Measurements from ENCODE around the gene IL36G. TPM values are rescaled to one million over a fixed set of nuclear protein-coding genes. Genes with fewer than 3 reads are reported as not detected.

The IL36G gene
- total and polyA plus RNA-seq, 2 experiments from 2014 or later: not detected

GRCh38 chr2:112960230-112960825 is 17.5 kb upstream of the IL36G start:
- Mint-ChIP-seq H3K36me3 (ENCODE audit: low read depth) (no peaks in the 10 kb centered on the region), H3K4me1 (no peaks in the 10 kb centered on the region), H3K9me3 (no peaks in the 10 kb centered on the region), H3K4me3 (no peak overlapping the region), H3K27me3 (ENCODE audit: insufficient read depth, low read depth, poor library complexity) (peaks cover 2% of the 10 kb centered on the region), H3K27ac (no peak overlapping the region)
- Histone ChIP-seq H3K4me3 (no peak overlapping the region), H3F3A (replicated peaks; ENCODE audit: low read depth) (no peaks in the 10 kb centered on the region), H3K36me3 (ENCODE audit: insufficient read depth) (no peaks in the 10 kb centered on the region), H3K9me2 (ENCODE audit: insufficient read depth) (no peaks in the 10 kb centered on the region), H3K4me1 (ENCODE audit: insufficient read depth) (peaks cover 4% of the 10 kb centered on the region; the same call in 1 of the 2 replicates), H3K27ac (ENCODE audit: low read depth) (no peak overlapping the region), H4K20me1 (replicated peaks; ENCODE audit: insufficient read depth) (no peaks in the 10 kb centered on the region), H3K79me2 (replicated peaks; ENCODE audit: insufficient read depth) (no peaks in the 10 kb centered on the region), H2AFZ (no peak overlapping the region), H3K4me2 (no peak overlapping the region), H3K27me3 (ENCODE audit: insufficient read depth) (no peaks in the 10 kb centered on the region)
- DNase-seq (ENCODE audit: low spot score) (peak; percentile 39), ATAC-seq (peak; percentile 26; the same call in 2 of the 3 replicates)
- TF ChIP-seq CTCF (conservative IDR thresholded peaks at IDR 0.05; ENCODE audit: low read depth in 2 of 2) (peak; percentile 30 to 35), ZNF462 (CRISPR knock-in tag; IDR thresholded peaks at IDR 0.05) (no peak)

All from GM23338 (cell line).